HG02642 (cell line): ENCODE results near the gene CFAP53.
"Not testable (repeated sequence)": the region's sequence is repeated elsewhere in the genome, so short reads cannot be mapped to it uniquely, and the experiment has no call there.

Experiments
- ATAC-seq: cut with Tn5 transposase; IDR thresholded peaks from one replicate; pipeline ENCODE4 v1.9.1; 2021; ENCODE audit warnings: mild to moderate bottlenecking; ENCODE audit not compliant: unreplicated experiment, poor library complexity

CFAP53 gene, protein sequence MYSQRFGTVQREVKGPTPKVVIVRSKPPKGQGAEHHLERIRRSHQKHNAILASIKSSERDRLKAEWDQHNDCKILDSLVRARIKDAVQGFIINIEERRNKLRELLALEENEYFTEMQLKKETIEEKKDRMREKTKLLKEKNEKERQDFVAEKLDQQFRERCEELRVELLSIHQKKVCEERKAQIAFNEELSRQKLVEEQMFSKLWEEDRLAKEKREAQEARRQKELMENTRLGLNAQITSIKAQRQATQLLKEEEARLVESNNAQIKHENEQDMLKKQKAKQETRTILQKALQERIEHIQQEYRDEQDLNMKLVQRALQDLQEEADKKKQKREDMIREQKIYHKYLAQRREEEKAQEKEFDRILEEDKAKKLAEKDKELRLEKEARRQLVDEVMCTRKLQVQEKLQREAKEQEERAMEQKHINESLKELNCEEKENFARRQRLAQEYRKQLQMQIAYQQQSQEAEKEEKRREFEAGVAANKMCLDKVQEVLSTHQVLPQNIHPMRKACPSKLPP

DNA sequence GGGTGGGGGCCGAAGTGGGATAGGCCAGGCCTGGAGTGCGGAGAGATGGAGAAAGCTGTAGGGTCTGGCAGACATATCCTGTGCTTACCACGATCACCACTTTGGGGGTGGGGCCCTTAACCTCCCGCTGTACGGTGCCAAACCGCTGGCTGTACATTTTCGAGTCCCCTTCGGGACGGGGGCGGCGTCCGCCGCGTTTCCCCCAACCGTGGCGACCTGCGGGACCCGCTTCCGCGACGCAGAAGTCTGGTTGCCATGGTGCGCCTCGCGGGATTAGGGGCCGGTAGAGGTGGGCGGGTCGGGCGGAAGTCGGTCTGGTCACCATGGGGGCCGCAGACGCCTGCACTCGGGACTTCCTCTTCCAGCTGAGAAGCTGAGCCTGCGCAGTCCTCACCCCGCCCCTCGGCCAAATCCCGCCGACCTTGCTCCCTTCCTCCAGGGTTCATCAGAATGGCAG, at the start of gene CFAP53:
Gene CFAP53 (minus strand): TSS at position 248 of the 457 bp plus-strand sequence. CDS start 91 bp downstream, at position 157.
- ATAC-seq: peak; percentile 80

- ATAC-seq: peak; percentile 74
Measured at GRCh38 chr18:50315100-50315871, 49.0 kb upstream of the CFAP53 start.

- no peak for ATAC-seq
Measured at GRCh38 chr18:50313873-50314460, 47.7 kb upstream of the CFAP53 start.

DNA sequence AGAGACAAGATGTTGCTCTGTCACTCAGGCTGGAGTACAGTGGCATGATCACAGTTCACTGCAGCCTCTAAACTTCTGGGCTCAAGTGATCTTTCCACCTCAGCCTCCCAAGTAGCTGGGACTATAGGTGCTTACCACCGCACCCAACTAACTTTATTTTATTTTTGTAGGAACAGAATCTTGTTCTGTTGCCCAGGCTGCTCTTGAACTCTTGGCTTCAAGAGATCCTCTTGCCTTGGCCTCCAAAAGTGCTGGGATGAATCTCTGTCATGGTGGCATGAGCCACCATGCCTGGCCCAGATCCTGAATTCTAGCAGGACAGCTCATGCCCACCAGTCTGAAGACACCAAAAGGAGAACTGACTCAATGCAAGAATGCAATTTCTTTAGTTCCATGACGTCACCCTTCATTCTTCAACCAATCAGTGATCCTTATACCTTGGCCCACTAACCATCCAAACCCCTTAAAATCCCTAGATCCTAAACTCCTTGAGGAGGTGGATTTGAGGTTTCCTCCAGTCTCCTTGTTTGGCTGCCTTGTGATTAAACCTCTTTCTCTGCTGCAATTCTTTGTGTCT, 46.8 kb upstream of the CFAP53 start:
- ATAC-seq: peak; percentile 34

GRCh38 chr18:50312296-50313030, 46.2 kb upstream of the CFAP53 start:
- ATAC-seq: peak; percentile 73

DNA sequence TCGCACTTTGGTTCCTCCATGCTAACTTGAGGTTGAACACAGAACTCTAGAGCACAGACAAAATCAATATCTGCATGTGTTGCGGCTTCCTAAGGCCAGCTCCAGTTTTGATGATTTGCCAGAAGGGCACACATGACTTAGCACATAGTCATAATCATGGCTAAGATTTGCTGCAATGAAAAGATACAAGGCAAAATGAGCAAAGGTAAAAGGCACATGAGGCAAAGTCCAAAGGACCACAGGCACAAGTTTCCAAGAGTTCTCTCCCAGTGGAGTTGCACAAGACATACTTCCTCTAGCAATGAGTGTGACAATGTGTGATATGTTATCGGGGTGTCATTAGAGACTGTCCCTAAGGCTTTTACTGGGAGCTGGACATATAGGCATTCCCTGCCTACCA, 45.4 kb upstream of the CFAP53 start:
- no peak for ATAC-seq

- no peak for ATAC-seq
Measured at GRCh38 chr18:50310080-50310479, 43.8 kb upstream of the CFAP53 start.

DNA sequence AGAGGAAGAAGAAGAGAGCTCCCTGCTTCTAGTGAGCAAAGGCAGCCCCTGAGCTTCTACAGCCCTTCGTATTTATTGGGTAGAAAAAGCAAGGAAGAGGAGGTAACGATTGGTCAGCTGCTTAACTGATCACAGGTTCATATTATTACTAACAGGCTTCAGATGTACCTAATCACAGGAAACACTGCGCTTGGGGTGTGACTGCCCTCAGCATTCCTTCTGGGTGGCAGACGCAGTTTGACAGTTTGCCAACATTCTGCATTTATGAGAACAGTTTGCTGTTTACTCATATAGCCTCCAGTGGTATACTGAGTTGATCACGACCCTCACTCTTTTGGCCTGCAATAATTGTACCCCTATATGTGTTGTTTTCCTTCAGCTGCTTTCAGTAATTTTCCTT, 42.6 kb upstream of the CFAP53 start:
- not testable (repeated sequence) for ATAC-seq

DNA sequence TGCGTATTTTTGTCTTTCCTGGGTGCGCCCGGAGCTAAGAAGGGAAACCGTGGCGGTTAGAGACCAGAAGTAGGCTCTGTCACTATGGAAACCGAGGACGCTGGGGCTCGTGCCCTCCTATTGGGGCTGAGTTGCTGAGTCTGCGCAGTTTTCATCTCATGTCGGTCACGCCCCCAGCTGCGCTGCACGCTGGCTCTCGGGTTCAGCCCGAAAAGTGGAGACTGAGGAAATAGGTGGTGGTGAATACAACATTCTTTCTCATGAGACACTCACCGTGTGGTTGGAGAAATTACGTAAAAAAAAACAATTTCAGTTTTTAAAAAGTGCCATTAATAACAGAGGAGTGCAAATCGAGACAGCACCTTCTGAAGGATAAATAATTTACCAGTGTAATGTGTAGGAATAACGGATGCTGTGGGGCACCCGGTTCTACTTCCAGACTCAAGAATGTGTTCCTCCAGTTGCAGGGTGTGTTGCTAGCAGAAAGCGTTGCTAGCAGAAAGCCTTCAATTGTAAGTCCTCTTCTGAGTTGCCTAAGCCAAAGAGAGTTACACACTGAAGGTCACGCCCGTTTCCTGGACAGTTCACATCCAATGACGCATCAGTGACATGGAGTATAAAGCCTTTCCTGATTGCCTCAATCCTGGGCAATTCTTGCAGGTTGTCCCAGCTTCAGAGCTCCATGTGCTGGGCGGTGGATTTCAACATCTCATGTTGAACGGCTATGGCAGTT, 41.6 kb upstream of the CFAP53 start:
- peak; percentile 92 for ATAC-seq

DNA sequence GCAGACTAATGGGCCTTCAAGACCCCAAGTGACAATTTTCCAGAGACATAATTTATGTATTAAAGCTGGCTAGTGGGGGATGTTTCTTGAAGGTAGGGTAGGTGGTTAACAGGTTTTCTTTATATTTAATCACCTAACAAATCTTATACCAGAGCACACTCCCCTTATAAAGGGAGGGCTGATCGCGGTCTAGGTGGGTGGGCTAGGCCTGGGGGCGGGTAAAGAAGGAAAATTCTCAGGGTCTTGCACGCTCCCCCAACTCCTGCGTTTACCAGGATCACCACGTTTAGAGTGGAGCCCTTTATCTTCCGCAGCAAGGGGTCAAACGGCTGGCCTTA, 41.1 kb upstream of the CFAP53 start:
- no peak for ATAC-seq

- ATAC-seq: no peak
Measured at GRCh38 chr18:50306944-50307343, 40.6 kb upstream of the CFAP53 start.

GRCh38 chr18:50301074-50301473, 34.8 kb upstream of the CFAP53 start:
- ATAC-seq: no peak

- ATAC-seq: no peak
Measured at GRCh38 chr18:50299626-50300388, 33.5 kb upstream of the CFAP53 start.

DNA sequence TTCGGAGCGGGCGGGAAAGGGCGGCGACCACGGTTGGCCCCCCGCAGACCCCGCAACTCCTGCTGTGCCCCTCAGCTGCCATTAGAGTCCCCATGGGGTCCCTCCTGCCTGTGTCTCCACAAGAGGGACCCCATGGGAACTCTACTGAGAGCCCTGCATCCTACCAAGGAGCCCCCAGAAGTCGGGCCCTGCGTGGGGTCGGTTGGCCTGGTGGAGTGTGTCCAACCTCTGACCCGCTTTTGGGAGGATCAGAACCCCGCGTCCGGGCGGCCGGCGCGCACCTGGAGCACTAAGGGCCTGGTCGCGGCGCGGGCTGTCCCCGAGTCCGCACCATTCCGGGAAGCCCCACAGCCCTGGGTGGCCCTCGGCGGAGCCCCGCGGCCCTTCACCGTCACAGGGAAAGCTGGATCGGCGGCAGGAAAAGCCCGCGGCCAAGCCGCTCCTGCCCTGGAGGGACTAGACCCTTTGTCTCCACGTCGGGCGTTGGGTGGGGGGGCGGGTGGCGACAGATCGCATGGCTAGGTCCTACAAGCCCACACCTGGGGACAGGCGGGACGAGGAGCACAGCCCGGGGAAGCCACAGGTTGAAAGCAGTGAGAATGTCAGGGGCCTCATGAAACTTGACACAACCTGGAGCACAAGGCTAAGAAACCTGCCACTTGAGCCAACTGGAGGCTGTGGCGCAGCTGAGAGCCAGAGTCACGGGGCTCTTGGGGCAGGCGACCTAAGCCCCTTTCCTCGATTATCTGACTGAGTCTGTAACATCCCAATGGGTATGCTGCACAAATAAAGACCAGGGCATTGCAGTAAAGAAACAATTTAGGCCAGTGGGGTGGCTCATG, 32.4 kb upstream of the CFAP53 start:
- no peak for ATAC-seq

- ATAC-seq: peak; percentile 100
Measured at GRCh38 chr18:50297621-50298442, 31.5 kb upstream of the CFAP53 start.

GRCh38 chr18:50293039-50293438, 26.7 kb upstream of the CFAP53 start:
- ATAC-seq: no peak

DNA sequence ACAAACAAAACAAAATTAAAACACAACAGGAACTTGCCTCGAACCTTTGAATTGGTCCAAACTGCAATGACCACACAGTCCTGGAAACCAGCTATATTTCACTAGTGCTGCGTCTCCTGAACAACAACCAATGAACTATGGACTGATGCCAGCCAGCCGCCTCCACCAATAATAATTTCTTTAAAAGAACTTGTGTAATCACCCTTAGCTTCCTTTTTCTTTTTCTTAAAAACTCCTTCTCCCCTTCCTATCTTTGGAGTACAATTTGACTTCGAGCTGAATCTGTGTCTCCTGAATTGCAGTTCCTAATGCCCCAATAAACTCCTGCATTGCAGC, 22.8 kb upstream of the CFAP53 start:
- ATAC-seq: no peak
